ENCODE data around the gene RNF151. TPM values are rescaled to one million over a fixed set of nuclear protein-coding genes. Genes with fewer than 3 reads are reported as not detected.

Gene RNF151
- total RNA-seq, 2 donors from 2014 or later, result 0.44 TPM; not detected in 1

GRCh38 chr16:1976951-1977874, 10.6 kb downstream of the RNF151 start:
- no peak overlapping the region for H3K27ac ChIP-seq (ENCODE audit: low read depth, low read length)
- H3K27me3 Mint-ChIP-seq (ENCODE audit: insufficient read depth), result peaks cover 30% of the 10 kb centered on the region
- DNase-seq, result no peak

GRCh38 chr16:1977875-1978268, 11.2 kb downstream of the RNF151 start:
- H3K4me3 Mint-ChIP-seq, result no peak overlapping the region
- no peak for TF ChIP-seq CTCF (conservative IDR thresholded peaks at IDR 0.05)
- H3K27me3 Mint-ChIP-seq (ENCODE audit: insufficient read depth), result peaks cover 36% of the 10 kb centered on the region
- H3K27ac Mint-ChIP-seq, result no peak overlapping the region
- WGBS, 2 experiments (ENCODE audit: insufficient coverage in 1 of 2, insufficient read length in 1 of 2), result 94 to 96% methylated on average over 12 to 18 of the region's 18 CpGs
- Histone ChIP-seq H3K4me3 (ENCODE audit: low read length) (no peak overlapping the region), H3K4me1 (ENCODE audit: control insufficient read depth, insufficient read depth, low read length) (no peaks in the 10 kb centered on the region), H3K27me3 (ENCODE audit: control insufficient read depth, insufficient read depth, low read length, poor library complexity, severe bottlenecking) (peaks cover 43% of the 10 kb centered on the region), H3K36me3 (ENCODE audit: control insufficient read depth, insufficient read depth, low read length) (peaks cover 24% of the 10 kb centered on the region), H3K9ac (ENCODE audit: extremely low read depth, low read length, poor library complexity, severe bottlenecking) (no peak overlapping the region), H3K27ac (ENCODE audit: low read depth, low read length) (no peak overlapping the region), H3K9me3 (ENCODE audit: control insufficient read depth, low read length) (no peaks in the 10 kb centered on the region)
- peaks cover 13% of the 10 kb centered on the region for H3K36me3 Mint-ChIP-seq (ENCODE audit: low read depth)
- H3K9me3 Mint-ChIP-seq, result no peaks in the 10 kb centered on the region
- H3K4me1 Mint-ChIP-seq, result peaks cover 2% of the 10 kb centered on the region
- no peak for DNase-seq

More at GRCh38 chr16:1976951-1977874, 10.6 kb downstream of the RNF151 start:
- peaks cover 5% of the 10 kb centered on the region for H3K4me1 Mint-ChIP-seq
- no peaks in the 10 kb centered on the region for H3K4me1 ChIP-seq (ENCODE audit: control insufficient read depth, insufficient read depth, low read length)
- H3K36me3 Mint-ChIP-seq (ENCODE audit: low read depth), result peaks cover 13% of the 10 kb centered on the region
- peaks cover 24% of the 10 kb centered on the region for H3K36me3 ChIP-seq (ENCODE audit: control insufficient read depth, insufficient read depth, low read length)
- H3K27ac Mint-ChIP-seq, result no peak overlapping the region
- H3K9me3 Mint-ChIP-seq, result no peaks in the 10 kb centered on the region
- H3K27me3 ChIP-seq (ENCODE audit: control insufficient read depth, insufficient read depth, low read length, poor library complexity, severe bottlenecking), result peaks cover 36% of the 10 kb centered on the region
- TF ChIP-seq CTCF (conservative IDR thresholded peaks at IDR 0.05), result no peak
- no peak overlapping the region for H3K9ac ChIP-seq (ENCODE audit: extremely low read depth, low read length, poor library complexity, severe bottlenecking)
- no peaks in the 10 kb centered on the region for H3K9me3 ChIP-seq (ENCODE audit: control insufficient read depth, low read length)
- H3K4me3 Mint-ChIP-seq, result no peak overlapping the region
- 94 to 96% methylated on average over 22 to 33 of the region's 33 CpGs for WGBS, 2 experiments (ENCODE audit: insufficient coverage in 1 of 2, insufficient read length in 1 of 2)
- H3K4me3 ChIP-seq (ENCODE audit: low read length), result no peak overlapping the region

- H3K27me3 Mint-ChIP-seq (ENCODE audit: insufficient read depth), result peaks cover 41% of the 10 kb centered on the region
- no peak for TF ChIP-seq CTCF (conservative IDR thresholded peaks at IDR 0.05)
- H3K36me3 Mint-ChIP-seq (ENCODE audit: low read depth), result peaks cover 13% of the 10 kb centered on the region
- 76 to 86% methylated on average over 23 to 37 of the region's 37 CpGs for WGBS, 2 experiments (ENCODE audit: insufficient coverage in 1 of 2, insufficient read length in 1 of 2)
- no peaks in the 10 kb centered on the region for H3K4me1 ChIP-seq (ENCODE audit: control insufficient read depth, insufficient read depth, low read length)
- no peak overlapping the region for H3K27ac Mint-ChIP-seq
- no peak overlapping the region for H3K4me3 ChIP-seq (ENCODE audit: low read length)
- peaks cover 5% of the 10 kb centered on the region for H3K4me1 Mint-ChIP-seq
- H3K9ac ChIP-seq (ENCODE audit: extremely low read depth, low read length, poor library complexity, severe bottlenecking), result no peak overlapping the region
- H3K27me3 ChIP-seq (ENCODE audit: control insufficient read depth, insufficient read depth, low read length, poor library complexity, severe bottlenecking), result peaks cover 47% of the 10 kb centered on the region
- no peak for DNase-seq
- no peaks in the 10 kb centered on the region for H3K9me3 Mint-ChIP-seq
- H3K4me3 Mint-ChIP-seq, result no peak overlapping the region
- H3K9me3 ChIP-seq (ENCODE audit: control insufficient read depth, low read length), result no peaks in the 10 kb centered on the region
- peaks cover 24% of the 10 kb centered on the region for H3K36me3 ChIP-seq (ENCODE audit: control insufficient read depth, insufficient read depth, low read length)
- no peak overlapping the region for H3K27ac ChIP-seq (ENCODE audit: low read depth, low read length)
Observed at GRCh38 chr16:1978476-1979120, 11.9 kb downstream of the RNF151 start.

Data from endodermal cell (in vitro differentiated cells).